ENCODE data around the gene VAV1. TPM values are rescaled to one million over a fixed set of nuclear protein-coding genes. Genes with fewer than 3 reads are reported as not detected.

Gene VAV1
- total and polyA plus RNA-seq, 4 donors = 1.9 to 20.1 (median 9.1) TPM

GRCh38 chr19:6888967-6889366, 116.5 kb downstream of the VAV1 start:
- intact Hi-C loops (cut with DNase I) = no loop called here
- H3K27me3 ChIP-seq (ENCODE audit: control insufficient read depth in 1 of 2, insufficient read depth in 2 of 2, low read length in 1 of 2) = no peaks in the 10 kb centered on the region
- H3K36me3 ChIP-seq (ENCODE audit: control insufficient read depth in 1 of 2, insufficient read depth in 2 of 2, low read length in 1 of 2) = no peaks in the 10 kb centered on the region
- no peak for ATAC-seq (ENCODE audit: low FRiP score)
- WGBS, 2 donors = 93 to 96% methylated on average over 2 of the region's 2 CpGs
- H3K27ac ChIP-seq (ENCODE audit: low read depth in 1 of 2, low read length in 2 of 2) = no peak overlapping the region
- DNase-seq = no peak
- H3K4me3 ChIP-seq (ENCODE audit: low read length in 2 of 2) = no peak overlapping the region
- no peaks in the 10 kb centered on the region for H3K4me1 ChIP-seq (ENCODE audit: control insufficient read depth in 1 of 2, insufficient read depth in 2 of 2, low read length in 2 of 2)
- peaks cover 2% of the 10 kb centered on the region for H3K9me3 ChIP-seq (ENCODE audit: control insufficient read depth, low read length)

GRCh38 chr19:6890401-6890913, 117.9 kb downstream of the VAV1 start:
- H3K36me3 ChIP-seq (ENCODE audit: control insufficient read depth in 1 of 2, insufficient read depth in 2 of 2, low read length in 1 of 2) = no peaks in the 10 kb centered on the region
- no peak overlapping the region for H3K27ac ChIP-seq (ENCODE audit: low read depth in 1 of 2, low read length in 2 of 2)
- no peak overlapping the region for H3K4me3 ChIP-seq (ENCODE audit: low read length in 2 of 2)
- peaks cover 0 to 3% of the 10 kb centered on the region in 2 donors for H3K27me3 ChIP-seq (ENCODE audit: control insufficient read depth in 1 of 2, insufficient read depth in 2 of 2, low read length in 1 of 2)
- no peak for ATAC-seq (ENCODE audit: low FRiP score)
- H3K9me3 ChIP-seq (ENCODE audit: control insufficient read depth, low read length) = peaks cover 8% of the 10 kb centered on the region
- intact Hi-C loops (cut with DNase I) = no loop called here
- no peaks in the 10 kb centered on the region for H3K4me1 ChIP-seq (ENCODE audit: control insufficient read depth in 1 of 2, insufficient read depth in 2 of 2, low read length in 2 of 2)
- 49 to 52% methylated on average over 3 of the region's 3 CpGs for WGBS, 2 donors
- DNase-seq = no peak

- H3K4me1 ChIP-seq (ENCODE audit: control insufficient read depth in 1 of 2, insufficient read depth in 2 of 2, low read length in 2 of 2) = no peaks in the 10 kb centered on the region
- ATAC-seq (ENCODE audit: low FRiP score) (no peak), DNase-seq (no peak)
- H3K27ac ChIP-seq (ENCODE audit: low read depth in 1 of 2, low read length in 2 of 2) = no peak overlapping the region
- H3K4me3 ChIP-seq (ENCODE audit: low read length in 2 of 2) = no peak overlapping the region
- WGBS, 2 donors = 66% methylated on average over 8 of the region's 8 CpGs
- H3K27me3 ChIP-seq (ENCODE audit: control insufficient read depth in 1 of 2, insufficient read depth in 2 of 2, low read length in 1 of 2) = peaks cover 0 to 3% of the 10 kb centered on the region in 2 donors
- H3K9me3 ChIP-seq (ENCODE audit: control insufficient read depth, low read length) = peaks cover 8% of the 10 kb centered on the region
- intact Hi-C loops (cut with DNase I) = no loop called here
- no peaks in the 10 kb centered on the region for H3K36me3 ChIP-seq (ENCODE audit: control insufficient read depth in 1 of 2, insufficient read depth in 2 of 2, low read length in 1 of 2)
These were observed 118.4 kb downstream of the VAV1 start for GRCh38 chr19:6890938-6891337.

- Histone ChIP-seq H3K4me1 (ENCODE audit: control insufficient read depth in 1 of 2, insufficient read depth in 2 of 2, low read length in 2 of 2) (no peaks in the 10 kb centered on the region), H3K27ac (ENCODE audit: low read depth in 1 of 2, low read length in 2 of 2) (no peak overlapping the region), H3K36me3 (ENCODE audit: control insufficient read depth in 1 of 2, insufficient read depth in 2 of 2, low read length in 1 of 2) (no peaks in the 10 kb centered on the region), H3K27me3 (ENCODE audit: control insufficient read depth in 1 of 2, insufficient read depth in 2 of 2, low read length in 1 of 2) (peaks cover 0 to 3% of the 10 kb centered on the region in 2 donors), H3K9me3 (ENCODE audit: control insufficient read depth, low read length) (peaks cover 10% of the 10 kb centered on the region), H3K4me3 (ENCODE audit: low read length in 2 of 2) (no peak overlapping the region)
- no peak for DNase-seq
- intact Hi-C loops (cut with DNase I) = no loop called here
- WGBS, 2 donors = 77 to 78% methylated on average over 8 of the region's 8 CpGs
- ATAC-seq (ENCODE audit: low FRiP score) = no peak
These were observed 119.4 kb downstream of the VAV1 start for GRCh38 chr19:6891761-6892385.

- no peak overlapping the region for H3K27ac ChIP-seq (ENCODE audit: low read depth in 1 of 2, low read length in 2 of 2)
- ATAC-seq (ENCODE audit: low FRiP score) (no peak), DNase-seq (no peak)
- intact Hi-C loops (cut with DNase I) = no loop called here
- H3K4me3 ChIP-seq (ENCODE audit: low read length in 2 of 2) = no peak overlapping the region
- H3K27me3 ChIP-seq (ENCODE audit: control insufficient read depth in 1 of 2, insufficient read depth in 2 of 2, low read length in 1 of 2) = peaks cover 0 to 3% of the 10 kb centered on the region in 2 donors
- H3K9me3 ChIP-seq (ENCODE audit: control insufficient read depth, low read length) = peaks cover 10% of the 10 kb centered on the region
- no peaks in the 10 kb centered on the region for H3K4me1 ChIP-seq (ENCODE audit: control insufficient read depth in 1 of 2, insufficient read depth in 2 of 2, low read length in 2 of 2)
- H3K36me3 ChIP-seq (ENCODE audit: control insufficient read depth in 1 of 2, insufficient read depth in 2 of 2, low read length in 1 of 2) = no peaks in the 10 kb centered on the region
- 88 to 91% methylated on average over 1 of the region's 1 CpG for WGBS, 2 donors
These were observed 121.8 kb downstream of the VAV1 start for GRCh38 chr19:6894313-6894712.

- H3K27ac ChIP-seq (ENCODE audit: low read depth in 1 of 2, low read length in 2 of 2) = no peak overlapping the region
- H3K4me3 ChIP-seq (ENCODE audit: low read length in 2 of 2) = no peak overlapping the region
- DNase-seq (no peak), ATAC-seq (ENCODE audit: low FRiP score) (no peak)
- no peaks in the 10 kb centered on the region for H3K4me1 ChIP-seq (ENCODE audit: control insufficient read depth in 1 of 2, insufficient read depth in 2 of 2, low read length in 2 of 2)
- peaks cover 17% of the 10 kb centered on the region for H3K9me3 ChIP-seq (ENCODE audit: control insufficient read depth, low read length)
- intact Hi-C loops (cut with DNase I) = no loop called here
- H3K27me3 ChIP-seq (ENCODE audit: control insufficient read depth in 1 of 2, insufficient read depth in 2 of 2, low read length in 1 of 2) = no peaks in the 10 kb centered on the region
- H3K36me3 ChIP-seq (ENCODE audit: control insufficient read depth in 1 of 2, insufficient read depth in 2 of 2, low read length in 1 of 2) = no peaks in the 10 kb centered on the region
These were observed 130.9 kb downstream of the VAV1 start for GRCh38 chr19:6903446-6903845.

- Histone ChIP-seq H3K9me3 (ENCODE audit: control insufficient read depth, low read length) (peaks cover 10% of the 10 kb centered on the region), H3K27ac (ENCODE audit: low read depth in 1 of 2, low read length in 2 of 2) (no peak overlapping the region), H3K36me3 (ENCODE audit: control insufficient read depth in 1 of 2, insufficient read depth in 2 of 2, low read length in 1 of 2) (no peaks in the 10 kb centered on the region), H3K4me3 (ENCODE audit: low read length in 2 of 2) (no peak overlapping the region), H3K4me1 (ENCODE audit: control insufficient read depth in 1 of 2, insufficient read depth in 2 of 2, low read length in 2 of 2) (no peaks in the 10 kb centered on the region), H3K27me3 (ENCODE audit: control insufficient read depth in 1 of 2, insufficient read depth in 2 of 2, low read length in 1 of 2) (no peaks in the 10 kb centered on the region)
- intact Hi-C loops (cut with DNase I) = no loop called here
- ATAC-seq (ENCODE audit: low FRiP score) (no peak), DNase-seq (no peak)
- WGBS, 2 donors = 43 to 77% methylated on average over 3 of the region's 3 CpGs
These were observed 134.1 kb downstream of the VAV1 start for GRCh38 chr19:6906559-6907060.

Small RNAs within 50 kb of the gene (microRNA-seq; reads per million reads assigned to microRNA genes)
- gene MIR6791 = 0 reads per million in 2 donors

Other genes starting within 250 kb of the VAV1 start
- 1 to 10 TPM; 1.2 to 1.6 TPM for gene TNFSF9, start 241.7 kb upstream of the VAV1 start, total RNA-seq
- gene TNFSF9, start 241.7 kb upstream of the VAV1 start, polyA plus RNA-seq = not detected
- gene CD70, start 181.6 kb upstream of the VAV1 start, total RNA-seq = under 1 TPM in 1 of 2 donors, not detected in 1; 0.42 TPM
- not detected for gene CD70, start 181.6 kb upstream of the VAV1 start, polyA plus RNA-seq
- 10 to 100 TPM in 1 of 2 donors, 1 to 10 TPM in 1; 6.9 to 36.8 TPM for gene TNFSF14, start 102.5 kb upstream of the VAV1 start, total RNA-seq
- gene TNFSF14, start 102.5 kb upstream of the VAV1 start, polyA plus RNA-seq = under 1 TPM in 1 of 2 donors, not detected in 1; 0.13 TPM
- gene C3, start 52.1 kb upstream of the VAV1 start, total RNA-seq = 1,000 to 10,000 TPM; 1,027 to 3,196 TPM
- gene C3, start 52.1 kb upstream of the VAV1 start, polyA plus RNA-seq = 10 to 100 TPM in 1 of 2 donors, 1 to 10 TPM in 1; 9.1 to 17.8 TPM
- 10 to 100 TPM; 49.2 to 70.2 TPM for gene GPR108, start 35.1 kb upstream of the VAV1 start, total RNA-seq
- 100 to 1,000 TPM in 1 of 2 donors, 10 to 100 TPM in 1; 33.1 to 117 TPM for gene GPR108, start 35.1 kb upstream of the VAV1 start, polyA plus RNA-seq
- 100 to 1,000 TPM in 1 of 2 donors, 10 to 100 TPM in 1; 91.8 to 146 TPM for gene TRIP10, start 33.0 kb upstream of the VAV1 start, total RNA-seq
- gene TRIP10, start 33.0 kb upstream of the VAV1 start, polyA plus RNA-seq = 100 to 1,000 TPM in 1 of 2 donors, 10 to 100 TPM in 1; 68.6 to 261 TPM
- gene SH2D3A, start 5.3 kb upstream of the VAV1 start, total RNA-seq = 1 to 10 TPM in 1 of 2 donors, under 1 TPM in 1; 0.68 to 1.0 TPM
- gene SH2D3A, start 5.3 kb upstream of the VAV1 start, polyA plus RNA-seq = 1 to 10 TPM in 1 of 2 donors, under 1 TPM in 1; 0.26 to 4.1 TPM
- gene ADGRE1, start 114.9 kb downstream of the VAV1 start, total RNA-seq = 1 to 10 TPM in 1 of 2 donors, under 1 TPM in 1; 0.42 to 1.6 TPM
- under 1 TPM; 0.08 to 0.50 TPM for gene ADGRE1, start 114.9 kb downstream of the VAV1 start, polyA plus RNA-seq
- gene MBD3L2B, start 248.7 kb downstream of the VAV1 start, total RNA-seq = not detected
- not detected for gene MBD3L2B, start 248.7 kb downstream of the VAV1 start, polyA plus RNA-seq